Kidney epithelial cell (primary cell): ENCODE measurements around the gene REXO1. TPM values are rescaled to one million over a fixed set of nuclear protein-coding genes. Genes with fewer than 3 reads are reported as not detected.

Experiments used
- DNase-seq: peaks from one replicate; pipeline ENCODE4 v3.0.0-alpha.2; 2010; ENCODE audit warnings: low read depth
- H3K27me3 ChIP-seq: 2 replicates; pipeline ENCODE4 v1.6.0; 2011; ENCODE audit warnings: low read length; ENCODE audit not compliant: control insufficient read depth, insufficient read depth
- H3K36me3 ChIP-seq: 2 replicates; pipeline ENCODE4 v1.5.1; 2011; ENCODE audit warnings: low read length; ENCODE audit not compliant: control insufficient read depth, insufficient read depth
- H3K4me3 ChIP-seq: 2 replicates; pipeline ENCODE4 v1.5.1; 2011; ENCODE audit warnings: low read depth, mild to moderate bottlenecking, control low read depth, low read length
- CTCF ChIP-seq: IDR thresholded peaks from 2 replicates; pipeline ENCODE4 v1.5.1; 2011; ENCODE audit warnings: mild to moderate bottlenecking, moderate library complexity, low read length, control low read depth, inconsistent platforms; ENCODE audit not compliant: insufficient read depth, poor library complexity, severe bottlenecking
- total RNA-seq: library from RNA; depleted of rRNA; stranded (reverse); fragments of >200 nt; gene quantifications from 2 replicates; pipeline ENCODE4 v1.2.3, GENCODE V29; 2015

The REXO1 gene
- total RNA-seq, 1 donor from 2014 or later: 18.8 TPM

DNA sequence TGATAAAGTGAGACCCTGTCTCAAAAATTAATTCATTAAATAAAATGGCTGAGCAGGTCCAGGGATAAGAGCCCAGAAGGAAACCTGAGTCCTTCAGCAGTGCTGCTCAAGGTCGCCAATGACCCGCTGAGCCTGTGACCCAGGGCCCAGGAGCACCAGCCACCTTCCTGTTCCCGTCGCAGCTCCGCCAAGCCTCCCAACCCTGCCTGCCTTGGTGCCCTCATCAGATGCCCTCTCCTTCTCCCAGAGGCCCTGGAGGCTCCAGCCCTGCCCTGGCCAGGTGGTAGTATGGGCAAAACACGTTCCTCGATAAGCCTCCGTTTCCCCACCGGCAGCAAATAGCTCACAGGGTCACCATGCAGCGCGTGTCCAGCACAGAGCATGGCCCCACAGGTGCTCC lies 2.6 kb downstream of the REXO1 start:
- no peak for TF ChIP-seq CTCF
- no peaks in the 10 kb centered on the region for H3K36me3 ChIP-seq
- H3K27me3 ChIP-seq: no peaks in the 10 kb centered on the region
- no peak for DNase-seq
- H3K4me3 ChIP-seq: no peak overlapping the region

- TF ChIP-seq CTCF: no peak
- no peaks in the 10 kb centered on the region for H3K27me3 ChIP-seq
- H3K36me3 ChIP-seq: no peaks in the 10 kb centered on the region
- no peak overlapping the region for H3K4me3 ChIP-seq
- no peak for DNase-seq
These were observed 3.2 kb downstream of the REXO1 start for GRCh38 chr19:1845125-1845515.

DNA sequence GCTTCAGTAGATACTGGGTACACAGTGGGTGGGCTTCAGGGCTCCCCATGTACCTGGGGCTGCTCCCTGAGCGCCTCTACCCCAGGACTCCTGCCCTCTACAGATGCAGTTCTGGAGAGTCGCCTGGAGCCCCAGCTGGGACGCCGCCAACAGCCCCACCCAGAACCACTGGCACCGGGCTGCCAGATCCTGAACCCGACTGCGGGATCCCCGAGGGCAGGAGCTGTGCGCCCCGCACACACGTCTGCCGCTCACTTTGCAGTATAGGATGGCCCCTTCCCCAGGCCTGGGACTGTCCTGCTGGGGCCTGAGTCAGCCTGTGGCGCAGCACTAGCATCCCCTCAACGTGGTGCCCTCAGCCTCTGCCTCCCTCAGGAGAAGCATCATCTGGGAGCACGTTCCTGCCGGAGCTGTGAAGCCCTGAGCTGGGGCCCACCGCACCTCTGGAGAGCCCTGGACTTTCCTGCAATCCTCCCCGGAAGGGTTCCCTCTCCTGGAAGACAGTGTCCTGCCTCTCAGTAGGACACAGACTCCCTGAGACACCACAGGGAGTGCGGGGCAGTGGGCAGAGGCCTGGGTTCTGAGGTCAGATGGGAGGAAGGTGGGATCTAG lies 3.7 kb downstream of the REXO1 start:
- no peaks in the 10 kb centered on the region for H3K27me3 ChIP-seq
- no peak for TF ChIP-seq CTCF
- DNase-seq: no peak
- H3K36me3 ChIP-seq: no peaks in the 10 kb centered on the region
- H3K4me3 ChIP-seq: no peak overlapping the region

GRCh38 chr19:1843646-1844394 lies 4.5 kb downstream of the REXO1 start:
- Histone ChIP-seq H3K27me3 (no peaks in the 10 kb centered on the region), H3K4me3 (no peak overlapping the region), H3K36me3 (no peaks in the 10 kb centered on the region)
- TF ChIP-seq CTCF: peak; percentile 38
- no peak for DNase-seq

GRCh38 chr19:1843116-1843515 lies 5.2 kb downstream of the REXO1 start:
- no peak for DNase-seq
- H3K36me3 ChIP-seq: no peaks in the 10 kb centered on the region
- H3K4me3 ChIP-seq: no peak overlapping the region
- no peak for TF ChIP-seq CTCF
- no peaks in the 10 kb centered on the region for H3K27me3 ChIP-seq

- no peak overlapping the region for H3K4me3 ChIP-seq
- no peak for TF ChIP-seq CTCF
- no peaks in the 10 kb centered on the region for H3K36me3 ChIP-seq
These were observed 6.9 kb downstream of the REXO1 start for GRCh38 chr19:1841209-1841924.

More at GRCh38 chr19:1841209-1841924, 6.9 kb downstream of the REXO1 start:
- H3K27me3 ChIP-seq: no peaks in the 10 kb centered on the region
- DNase-seq: no peak
